HG02852 (cell line): ENCODE measurements around the gene RDH5.

Experiments
- ATAC-seq: cut with Tn5 transposase; IDR thresholded peaks from one replicate; pipeline ENCODE4 v1.9.1; 2021; ENCODE audit warnings: mild to moderate bottlenecking, moderate library complexity; ENCODE audit not compliant: unreplicated experiment

The RDH5 gene

DNA sequence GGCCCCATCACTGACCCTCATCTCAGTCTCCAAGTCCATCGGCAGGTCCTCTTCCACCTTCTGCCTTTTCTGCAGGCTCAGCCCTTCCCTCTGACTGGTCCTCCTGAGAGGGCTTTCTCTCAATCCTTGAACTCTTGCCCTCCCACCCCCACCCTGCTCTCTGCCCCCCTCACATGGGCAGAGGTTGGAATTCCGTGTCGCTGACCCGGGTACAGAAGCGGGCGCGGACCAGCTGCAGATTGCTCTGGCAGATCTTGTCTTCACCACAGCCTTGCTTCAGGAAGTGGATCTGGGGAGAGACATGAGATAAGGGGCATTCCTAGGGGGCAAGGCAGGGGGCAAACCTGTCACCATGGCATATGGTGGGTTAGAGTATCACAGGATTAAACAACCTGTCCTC is 24.8 kb upstream of the RDH5 start:
- no peak for ATAC-seq

DNA sequence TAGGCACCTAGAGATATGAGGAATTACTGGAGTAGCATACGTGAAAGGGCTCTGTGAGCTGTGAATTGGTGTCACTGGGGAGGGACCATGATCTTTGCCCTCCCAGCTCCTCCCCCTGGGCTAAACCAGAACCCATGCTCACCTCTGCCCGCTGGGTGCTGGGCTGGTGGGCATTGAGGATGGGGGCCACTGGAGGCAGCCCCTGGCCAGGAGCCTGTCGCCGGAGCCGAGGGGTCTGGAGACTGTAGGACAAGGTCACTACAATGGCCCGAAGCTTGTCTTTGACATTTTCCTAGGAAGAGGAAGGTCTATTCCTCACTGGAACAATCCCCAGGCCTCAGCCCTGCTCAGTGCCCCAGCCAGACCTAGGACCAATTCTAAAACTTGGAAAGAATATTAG is 24.1 kb upstream of the RDH5 start:
- ATAC-seq = no peak

DNA sequence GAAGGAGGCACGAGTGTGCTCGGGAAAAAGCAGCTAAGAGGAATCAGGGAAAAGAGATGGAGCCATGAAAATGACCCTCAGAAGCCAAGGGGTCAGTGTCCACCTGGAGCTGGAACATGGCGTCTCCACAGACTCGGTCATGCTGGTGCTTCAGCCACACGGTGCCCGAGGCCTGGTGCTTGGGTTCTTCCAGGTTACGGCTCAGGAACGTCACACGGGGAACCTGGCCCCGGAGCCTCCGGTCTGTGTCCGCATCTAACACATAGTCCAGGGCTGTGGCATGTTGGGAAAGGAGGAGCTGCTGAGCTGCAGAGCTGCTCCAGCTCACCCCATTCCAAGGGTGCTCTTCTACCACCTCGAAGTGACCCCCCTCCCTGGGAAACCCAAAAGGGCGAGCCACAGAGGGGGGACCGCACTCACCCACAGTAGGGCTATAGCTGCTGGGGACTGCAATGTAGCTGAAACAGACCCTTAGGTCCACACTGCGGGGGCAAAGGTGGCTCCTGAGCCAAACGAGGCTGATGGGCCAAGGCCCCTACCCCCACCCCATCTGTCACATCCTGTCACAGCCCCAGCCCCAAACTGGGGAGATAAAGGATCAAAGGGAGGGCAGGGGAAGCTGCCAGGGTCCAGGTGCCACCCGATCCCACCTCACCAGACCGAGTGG is 23.3 kb upstream of the RDH5 start:
- no peak for ATAC-seq

DNA sequence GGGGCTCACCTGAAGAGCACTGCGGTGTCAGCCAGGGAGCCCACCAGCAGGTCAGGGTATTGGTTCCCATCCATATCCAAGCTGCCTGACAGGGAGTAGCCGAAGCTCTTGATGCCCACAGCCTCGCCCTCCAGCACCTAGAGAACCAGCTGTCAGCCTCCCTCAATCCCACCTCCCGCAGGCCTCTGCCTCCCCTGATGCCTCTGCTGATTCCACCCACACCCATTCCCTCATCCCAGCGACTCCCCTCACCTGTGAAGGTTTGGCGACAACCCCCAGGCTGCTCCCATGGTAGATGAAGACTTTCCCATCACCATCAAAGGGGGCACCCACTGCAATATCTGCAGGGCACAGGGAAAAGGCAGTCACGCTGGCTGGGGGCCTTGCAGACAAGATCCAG is 22.5 kb upstream of the RDH5 start:
- no peak for ATAC-seq

DNA sequence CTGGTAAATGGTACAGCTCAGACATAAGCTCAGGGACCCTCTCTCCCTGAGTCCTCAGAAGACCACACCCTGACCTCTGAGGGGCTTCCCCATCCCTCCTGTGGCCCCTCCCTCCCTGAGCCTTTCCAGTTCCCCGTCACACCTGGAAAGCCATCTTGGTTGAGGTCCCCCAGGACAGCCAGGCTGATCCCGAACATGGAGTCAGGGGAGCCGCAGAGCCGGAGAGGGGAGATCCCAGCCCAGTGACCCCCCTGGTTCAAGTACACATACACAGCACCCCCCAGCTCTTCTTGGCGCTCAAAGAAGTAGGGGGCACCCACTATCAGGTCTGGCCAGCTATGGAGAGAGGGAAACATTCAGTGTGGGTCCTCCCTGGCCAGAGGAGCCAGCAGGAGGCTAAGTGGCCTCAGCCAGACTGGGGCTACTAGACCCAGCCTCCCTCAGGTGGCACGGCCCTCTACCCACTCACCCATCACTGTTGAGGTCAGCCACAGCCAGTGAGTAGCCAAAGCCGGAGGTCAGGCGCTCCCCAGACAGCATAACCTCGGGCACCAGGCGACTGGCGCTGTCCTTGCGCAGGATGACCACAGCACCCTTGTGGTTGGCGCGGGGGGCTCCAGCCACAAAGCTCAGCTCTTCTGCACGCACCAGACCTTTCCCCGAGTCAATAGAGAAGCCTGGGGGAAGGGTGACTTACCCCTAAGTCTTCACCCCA is 21.8 kb upstream of the RDH5 start:
- no peak for ATAC-seq

DNA sequence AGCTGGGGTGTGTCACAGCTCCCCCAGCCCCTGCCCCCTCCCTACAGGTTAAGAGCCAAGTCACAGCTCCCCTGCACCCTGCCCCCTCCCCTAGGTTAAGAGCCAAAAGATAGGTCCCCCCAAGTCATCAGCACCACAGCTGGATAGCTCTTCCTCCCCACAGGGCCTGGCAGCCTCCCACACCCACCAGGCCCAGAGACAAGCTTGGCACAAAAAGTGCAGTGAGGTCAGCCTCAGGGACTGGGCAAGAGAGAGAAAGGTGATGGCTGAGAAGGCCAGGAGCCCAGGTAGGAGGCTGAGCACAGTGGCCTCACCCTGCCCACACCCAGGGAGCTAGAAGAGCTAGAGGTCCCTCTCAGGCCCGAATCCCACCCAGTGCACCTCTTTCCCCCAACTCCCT is 21.2 kb upstream of the RDH5 start:
- ATAC-seq = no peak

DNA sequence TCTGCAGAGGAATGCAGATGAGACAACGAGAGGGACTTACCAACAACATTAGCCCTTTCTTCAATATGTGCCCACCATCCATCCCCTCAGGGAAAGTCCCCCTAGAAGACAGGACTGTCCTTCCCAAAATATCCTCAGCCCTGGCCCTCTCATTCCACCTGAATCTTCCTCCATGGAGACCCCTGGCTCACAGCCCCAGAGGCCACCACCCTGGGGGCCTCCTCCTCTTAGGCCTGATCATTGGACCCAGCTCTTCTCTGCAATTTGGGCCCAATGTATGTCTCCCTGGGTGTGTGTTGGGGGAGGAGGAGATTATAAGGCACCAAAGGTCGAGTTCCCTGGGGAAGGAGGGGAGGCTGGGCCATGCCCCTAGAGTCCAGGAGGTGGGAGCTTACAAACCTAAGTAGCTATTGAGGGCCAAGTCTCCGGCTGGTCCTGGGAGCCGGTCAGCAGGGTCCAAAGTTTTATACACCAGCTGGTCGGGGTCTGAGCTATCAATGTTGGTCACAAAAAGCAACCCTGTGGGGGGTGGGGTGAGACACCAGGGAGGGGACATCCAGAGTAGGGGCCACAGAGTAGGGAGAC is 20.6 kb upstream of the RDH5 start:
- no peak for ATAC-seq

DNA sequence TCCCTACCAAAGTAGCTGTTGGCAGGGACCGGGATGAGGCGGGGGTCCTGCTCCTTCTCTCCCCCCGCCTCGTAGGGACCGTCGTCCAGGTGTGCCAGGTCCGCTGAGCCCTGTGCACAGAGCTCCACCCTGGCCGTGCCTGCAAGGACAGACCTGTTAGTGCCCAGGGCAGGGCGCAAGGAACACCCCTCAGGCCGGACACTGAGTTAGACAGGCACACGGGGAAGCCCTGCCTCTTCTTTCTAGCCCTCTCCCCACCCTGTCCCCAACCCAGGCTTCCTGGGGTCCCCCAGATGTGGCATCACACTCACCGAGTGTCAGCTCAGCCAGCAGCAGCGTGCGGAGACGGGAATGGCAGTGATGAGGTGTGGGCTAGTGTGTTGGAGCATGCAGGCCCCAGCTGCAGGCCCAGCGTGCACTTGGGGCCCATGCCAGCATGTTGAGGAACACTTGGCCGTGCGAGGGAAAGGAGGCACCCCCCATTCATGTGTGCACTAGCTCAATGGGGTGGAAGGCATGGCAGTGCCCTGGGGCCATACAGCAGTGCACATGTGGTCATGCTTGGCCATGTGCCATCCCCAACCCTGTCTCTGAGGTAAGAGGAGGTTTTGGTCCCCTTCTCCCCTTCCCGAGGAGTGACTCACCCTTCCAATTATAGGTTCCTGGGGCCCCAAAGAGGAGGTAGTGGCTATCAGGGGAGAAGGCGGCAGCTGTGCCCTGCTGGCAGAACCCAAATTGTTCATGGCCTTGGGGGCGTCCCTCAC is 19.8 kb upstream of the RDH5 start:
- ATAC-seq = no peak

DNA sequence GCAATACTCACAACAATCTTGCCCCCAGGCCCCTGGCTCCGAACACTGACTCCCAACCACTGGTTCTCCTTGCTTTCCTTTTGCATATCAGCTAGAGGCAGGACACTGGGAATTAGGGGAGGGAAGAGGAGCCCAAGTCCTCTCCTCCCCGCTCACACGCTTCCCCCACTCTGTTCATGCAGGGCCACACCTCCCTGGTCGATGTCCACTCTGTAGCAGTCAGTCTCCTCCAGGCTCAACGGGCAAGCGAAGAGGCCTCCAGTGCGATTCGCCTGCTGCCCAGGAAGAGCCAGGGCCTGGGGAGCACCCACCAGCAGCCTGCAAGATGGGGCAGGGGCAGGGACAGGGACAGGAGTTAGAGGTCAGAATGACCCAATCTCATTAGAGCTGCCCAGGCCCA is 17.3 kb upstream of the RDH5 start:
- no peak for ATAC-seq

DNA sequence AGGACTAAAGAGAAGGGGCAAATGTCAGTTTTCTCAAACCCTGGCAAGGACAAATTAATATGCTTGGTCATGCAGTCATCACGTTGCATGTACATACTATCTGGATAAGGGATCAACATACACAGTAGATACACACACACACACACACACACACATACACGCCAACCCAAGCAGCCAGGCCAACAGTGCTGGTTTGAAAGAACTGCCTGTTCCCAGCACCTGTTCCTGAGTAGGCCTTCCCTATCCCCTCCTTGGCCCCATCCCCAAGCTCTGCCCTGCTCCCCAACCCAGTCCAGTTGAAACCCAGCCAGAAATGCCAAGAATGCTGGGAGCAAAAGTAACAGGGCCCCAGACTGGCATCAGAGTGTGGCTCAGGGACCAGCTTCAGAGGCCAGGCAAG is 16.9 kb upstream of the RDH5 start:
- no peak for ATAC-seq

DNA sequence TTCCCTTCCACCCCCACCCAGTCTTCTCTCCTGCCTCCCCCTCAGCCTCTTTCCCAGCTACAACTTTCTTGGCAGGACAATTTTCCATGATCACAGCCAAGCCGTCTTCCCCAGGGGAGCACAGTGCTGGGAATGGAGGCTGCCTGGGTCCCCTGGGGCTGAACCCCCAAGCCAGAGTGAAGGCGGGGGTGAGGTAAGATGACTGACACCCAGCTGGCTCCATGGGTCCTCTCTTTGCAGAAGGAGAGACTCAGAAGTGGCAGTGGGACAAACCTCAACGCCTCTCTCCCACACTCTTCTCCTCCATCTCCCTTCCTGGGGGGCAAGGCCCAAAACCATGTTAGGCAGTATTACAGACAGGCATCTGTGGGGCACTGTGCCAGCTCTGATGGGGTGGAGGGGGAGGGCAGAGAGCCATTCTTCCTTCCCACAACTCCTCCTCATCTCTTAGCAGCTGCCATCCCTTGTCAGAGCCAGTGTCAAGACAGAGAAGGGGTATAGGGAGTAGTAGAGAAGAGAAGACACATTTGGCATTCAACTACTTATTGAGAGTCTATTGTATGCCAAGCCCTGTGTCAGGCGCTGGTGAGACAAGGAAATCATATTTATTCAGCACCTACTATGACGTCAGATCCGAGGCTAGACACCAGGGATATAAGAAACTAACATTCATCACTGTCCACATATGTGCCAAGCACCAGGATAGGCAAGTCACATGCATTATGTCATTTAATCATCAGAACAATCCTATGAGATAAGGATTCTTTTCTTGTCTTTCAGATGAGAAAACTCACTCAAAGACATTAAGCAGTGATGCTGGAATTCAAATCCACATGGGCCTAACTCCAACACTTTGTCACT is 16.1 kb upstream of the RDH5 start:
- no peak for ATAC-seq

DNA sequence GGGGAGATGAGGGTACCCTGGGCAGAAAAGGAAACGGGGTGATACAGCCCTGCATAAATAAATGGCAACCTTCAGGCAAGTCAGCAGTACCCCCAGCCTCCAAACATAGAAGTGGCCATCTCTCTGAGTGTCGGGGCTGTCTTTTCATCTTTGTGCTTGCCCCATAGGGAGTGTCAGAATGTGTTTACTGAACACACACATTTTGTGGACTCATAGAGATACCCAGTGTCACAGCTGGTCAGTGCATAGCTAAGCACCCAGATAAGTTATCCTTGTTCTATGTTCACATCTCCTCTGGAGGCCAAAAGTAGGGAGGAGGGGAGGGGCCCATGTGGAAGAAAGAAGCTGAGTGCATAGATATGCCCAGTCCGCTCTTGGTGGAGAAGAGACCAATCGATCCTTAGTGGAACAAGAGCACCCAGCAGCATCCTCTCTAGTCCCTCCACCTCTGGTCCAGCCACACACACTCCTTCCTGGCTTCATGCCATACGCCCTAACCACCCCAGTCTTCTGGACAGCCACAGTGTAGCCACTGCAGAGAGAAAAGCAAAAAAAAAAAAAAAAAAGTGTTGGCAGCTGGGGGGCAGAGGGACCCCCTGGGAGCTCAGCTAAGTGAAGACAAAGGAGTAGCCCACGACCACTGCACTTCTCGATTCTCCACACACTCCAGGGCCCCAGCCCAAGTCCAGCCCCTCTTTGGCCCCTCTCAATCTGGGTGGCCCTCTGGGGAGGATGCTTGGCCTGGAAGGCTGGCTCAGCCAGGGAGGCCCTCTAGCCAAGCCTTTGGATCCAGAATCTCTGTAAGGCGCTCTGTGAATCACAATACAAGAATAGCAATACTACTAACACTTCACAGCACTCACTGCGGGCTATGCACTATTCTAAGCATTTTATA is 15.1 kb upstream of the RDH5 start:
- no peak for ATAC-seq

DNA sequence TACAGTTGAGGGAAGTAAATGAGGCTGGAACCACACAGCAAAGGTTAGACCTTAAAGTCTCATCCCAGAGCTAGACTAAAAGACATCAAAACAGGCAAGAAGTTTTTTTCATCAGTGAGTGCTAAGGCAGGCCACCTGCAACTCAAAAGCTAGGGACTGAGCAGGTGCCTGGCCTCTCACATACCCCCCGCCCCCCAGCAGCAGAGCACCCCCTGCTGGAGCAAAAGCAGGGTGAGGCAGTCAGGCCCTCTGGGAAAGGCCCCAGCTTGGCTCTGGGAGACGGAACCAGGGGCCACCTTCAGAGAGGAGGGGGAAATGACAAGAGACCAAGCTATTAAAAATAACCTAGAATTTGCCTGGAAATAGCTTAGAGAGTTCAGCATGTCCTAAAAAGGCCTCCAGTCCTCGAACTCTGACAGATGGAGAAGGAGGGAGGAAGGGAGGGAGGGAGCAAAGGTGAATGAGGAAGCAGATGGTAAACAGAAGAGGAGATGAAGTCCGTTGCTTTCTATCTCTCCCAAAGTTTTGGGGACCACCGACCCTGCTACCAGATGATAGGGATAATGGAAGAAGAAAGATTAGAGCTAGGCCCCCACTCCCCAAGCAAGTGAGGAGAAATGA is 14.3 kb upstream of the RDH5 start:
- ATAC-seq = no peak

DNA sequence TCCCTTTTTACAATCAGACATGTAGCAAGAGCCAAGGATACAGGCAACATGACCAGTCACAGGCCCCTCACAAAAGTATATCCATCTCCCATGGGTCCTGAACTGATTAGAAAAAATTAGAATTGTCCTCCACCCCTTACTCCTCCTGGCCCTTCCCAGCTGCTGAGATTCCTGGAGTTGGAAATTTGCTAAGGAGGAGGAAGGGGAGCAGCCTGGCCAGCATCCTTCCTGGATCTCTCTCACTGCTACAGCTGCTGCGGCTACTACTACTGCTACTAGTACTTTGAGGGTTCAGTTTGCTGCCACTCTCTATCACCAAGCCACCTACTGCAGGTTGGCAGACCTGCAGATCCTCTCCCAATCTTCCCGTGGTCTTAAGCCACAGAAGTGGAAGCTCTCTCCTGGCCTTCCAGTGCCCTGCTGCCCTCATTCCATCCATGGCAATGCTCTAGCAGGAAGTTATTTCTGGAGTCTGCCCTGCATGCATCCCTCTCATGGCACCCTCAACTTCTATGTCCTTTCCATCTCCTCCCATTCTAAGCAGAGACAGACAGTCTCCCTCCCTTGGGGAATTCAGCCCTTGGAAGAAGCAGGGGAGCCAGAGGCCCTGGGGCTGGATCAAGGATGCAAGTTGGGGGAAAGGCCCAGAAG is 13.5 kb upstream of the RDH5 start:
- no peak for ATAC-seq

DNA sequence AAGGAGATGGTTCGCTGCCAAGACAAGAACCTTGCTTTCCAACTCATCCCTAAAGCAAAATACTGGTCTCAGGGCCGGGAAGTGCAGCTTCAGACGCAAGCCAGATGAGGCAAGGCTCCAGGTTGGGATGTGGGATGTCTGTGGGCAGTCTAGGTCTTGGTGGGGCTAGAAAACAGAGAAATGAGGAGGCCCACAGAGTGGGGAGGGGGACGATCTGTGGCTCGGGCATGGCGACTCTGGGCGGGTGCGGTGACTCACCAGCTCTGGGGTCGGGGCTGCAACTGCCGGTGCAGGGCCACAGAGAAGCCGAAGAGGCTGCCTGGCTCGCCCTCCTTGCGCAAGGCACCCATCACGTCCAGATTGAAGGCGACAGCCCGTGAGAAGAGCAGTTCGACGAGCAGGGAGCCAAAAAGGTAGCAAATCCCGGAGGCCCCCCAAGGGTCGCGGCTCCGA is 12.9 kb upstream of the RDH5 start:
- no peak for ATAC-seq

DNA sequence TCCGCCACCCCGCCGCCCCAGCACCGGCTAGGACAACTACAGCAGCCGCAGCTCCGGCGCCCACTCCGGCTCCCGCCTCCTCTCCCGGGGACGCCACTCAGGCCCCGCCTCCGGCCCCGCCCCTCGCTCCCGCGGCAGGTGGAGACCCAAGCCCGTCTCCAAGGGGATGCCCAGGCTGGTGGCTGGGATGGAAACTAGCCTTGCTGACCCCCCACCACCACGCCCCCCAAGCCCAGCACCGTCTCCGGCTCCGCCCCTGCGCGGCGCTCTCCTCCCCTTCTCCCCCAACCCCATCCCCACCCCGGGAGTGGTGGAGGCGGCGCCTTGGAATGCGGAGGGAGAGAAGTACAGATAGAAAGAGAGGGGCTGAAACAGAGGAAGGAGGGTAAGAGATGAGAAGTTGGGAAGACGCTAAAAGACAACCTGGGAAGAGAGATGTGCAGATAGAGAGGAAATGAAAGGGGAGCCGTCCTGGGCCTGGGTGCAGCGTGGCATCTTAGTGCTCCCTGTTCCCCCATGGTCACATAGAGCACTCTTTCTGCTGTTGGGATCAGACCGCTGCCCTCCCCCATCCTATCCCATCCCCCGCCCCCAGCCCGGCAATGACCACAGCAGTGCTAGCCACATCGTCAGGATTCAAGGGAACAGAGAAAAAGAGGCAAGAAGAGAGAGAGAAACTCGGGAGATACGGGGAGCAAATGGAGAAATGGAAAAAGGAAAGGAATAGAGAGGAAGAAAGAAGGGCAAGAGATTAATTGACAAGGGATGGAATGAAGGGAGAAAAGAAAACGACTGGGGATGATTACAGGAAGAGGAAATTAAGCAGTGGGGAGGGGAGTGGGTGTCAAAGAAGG is 12.1 kb upstream of the RDH5 start, which contains the start of gene ITGA7:
TSS of gene ITGA7 (minus strand) at position 64 of the 854 bp plus-strand sequence. CDS start 222 bp downstream, outside the sequence.
- peak; percentile 71 for ATAC-seq

DNA sequence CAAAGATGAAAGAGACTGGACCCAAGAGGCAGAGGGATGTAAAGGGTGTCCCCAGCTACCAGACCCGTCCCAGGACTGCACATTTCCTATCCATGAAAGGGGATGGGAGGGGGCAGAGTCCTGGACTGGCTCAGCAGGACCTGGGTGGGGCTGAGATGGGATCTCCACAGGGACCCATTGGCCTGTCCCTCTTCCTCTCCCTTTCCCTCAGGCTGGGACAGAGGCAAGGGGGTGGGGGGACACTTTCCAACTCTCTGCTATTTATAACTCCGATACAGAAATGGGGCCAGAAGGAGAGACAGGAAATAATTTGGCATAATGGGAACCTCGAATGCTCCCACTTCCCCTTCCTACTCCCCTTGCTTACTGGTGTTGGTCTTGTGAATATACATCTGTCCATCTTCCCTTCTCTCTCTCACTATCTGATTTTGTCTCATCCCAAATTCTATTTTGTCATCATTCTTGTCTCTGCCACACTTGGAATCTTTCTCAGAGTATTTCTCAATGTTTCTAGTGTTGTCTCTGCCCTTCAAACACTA is 11.4 kb upstream of the RDH5 start:
- ATAC-seq = no peak
